Measurements from ENCODE around the gene PLEKHG3.

Gene PLEKHG3

DNA sequence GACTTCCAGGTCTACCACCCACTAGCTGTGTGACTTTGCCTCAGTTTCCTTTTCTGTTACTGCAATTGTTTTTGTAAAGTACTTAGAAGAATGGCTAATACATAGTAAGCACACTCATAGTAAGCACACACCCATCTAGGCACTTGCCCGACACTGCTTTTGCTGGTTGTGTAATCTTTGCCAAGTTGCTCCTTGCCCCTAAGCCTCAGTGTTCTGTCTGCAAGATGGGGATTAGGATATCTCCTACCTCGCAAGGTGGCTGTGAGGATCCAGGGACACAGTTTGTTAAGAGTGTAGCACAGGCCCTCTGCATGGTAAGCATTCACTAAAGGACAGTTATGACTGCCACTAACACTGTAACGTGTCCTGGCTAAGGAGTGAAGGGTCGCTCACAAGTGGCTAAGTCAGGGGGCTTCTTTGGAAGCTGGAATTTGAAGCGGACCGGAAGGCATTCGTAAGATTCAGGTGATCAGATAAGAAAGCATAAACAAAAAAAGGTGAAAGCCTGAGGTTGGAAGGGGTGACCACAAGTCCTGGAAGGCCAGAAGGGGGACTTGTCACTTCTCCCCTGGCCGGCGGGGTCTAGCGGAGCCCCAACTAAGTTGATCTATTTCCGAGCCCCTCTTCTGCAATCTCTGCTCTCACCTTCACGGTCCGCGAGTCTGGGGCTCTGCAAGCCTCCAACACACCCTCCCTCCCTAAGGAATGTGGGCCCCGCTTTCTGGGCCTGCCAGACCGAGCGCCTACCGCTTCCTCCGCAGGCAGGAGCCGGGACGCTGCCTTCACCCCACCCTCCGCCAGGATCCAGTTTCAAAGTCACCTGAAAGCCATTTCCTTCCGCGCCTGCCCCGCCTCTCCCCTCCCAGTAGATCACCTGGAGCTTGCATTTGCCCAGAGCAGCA is 1.5 kb upstream of the PLEKHG3 start:
- Mint-ChIP-seq H3K27me3 (ENCODE audit: low read depth, poor library complexity) (peaks cover 11% of the 10 kb centered on the region), H3K4me3 (peak overlapping the region; percentile 81)

DNA sequence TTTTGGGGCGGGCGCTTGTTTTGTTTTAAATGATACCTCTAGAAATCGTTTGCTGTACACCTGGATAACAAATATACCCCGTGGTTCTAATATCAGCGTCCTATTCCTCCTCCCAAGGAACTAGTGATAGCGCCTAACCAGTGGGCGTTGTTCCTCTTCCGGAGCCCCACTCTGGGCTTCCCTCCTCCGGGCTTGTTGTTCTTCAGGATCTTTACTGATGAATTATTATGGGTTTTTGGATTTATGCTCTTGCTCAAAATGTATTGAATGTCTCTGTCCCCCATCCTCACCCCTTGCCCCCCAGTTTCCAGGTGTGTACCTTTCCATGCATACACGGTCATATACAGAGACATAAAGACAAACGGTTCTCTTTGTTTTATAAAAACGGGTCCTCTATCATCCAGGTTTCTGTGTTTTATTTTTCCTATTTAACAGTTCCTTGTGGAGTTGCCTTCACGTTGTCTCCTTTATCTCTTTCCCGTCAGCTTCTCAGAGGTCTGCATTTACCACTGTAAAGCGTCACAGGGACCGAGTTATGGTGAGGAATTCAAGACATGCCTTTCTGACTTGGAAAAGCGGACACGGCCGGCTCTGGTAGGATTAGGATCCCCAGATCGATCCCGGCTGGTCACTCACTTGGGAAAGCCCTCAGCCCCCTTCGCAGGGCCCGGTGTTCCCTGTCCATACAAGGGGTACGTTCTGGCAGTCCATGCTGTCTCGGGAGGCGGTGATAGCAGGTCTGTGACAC is 655 bp upstream of the PLEKHG3 start:
- no peak for DNase-seq
- no peaks in the 10 kb centered on the region for H3K36me3 Mint-ChIP-seq (ENCODE audit: low read depth)
- TF ChIP-seq, protein P1, sequence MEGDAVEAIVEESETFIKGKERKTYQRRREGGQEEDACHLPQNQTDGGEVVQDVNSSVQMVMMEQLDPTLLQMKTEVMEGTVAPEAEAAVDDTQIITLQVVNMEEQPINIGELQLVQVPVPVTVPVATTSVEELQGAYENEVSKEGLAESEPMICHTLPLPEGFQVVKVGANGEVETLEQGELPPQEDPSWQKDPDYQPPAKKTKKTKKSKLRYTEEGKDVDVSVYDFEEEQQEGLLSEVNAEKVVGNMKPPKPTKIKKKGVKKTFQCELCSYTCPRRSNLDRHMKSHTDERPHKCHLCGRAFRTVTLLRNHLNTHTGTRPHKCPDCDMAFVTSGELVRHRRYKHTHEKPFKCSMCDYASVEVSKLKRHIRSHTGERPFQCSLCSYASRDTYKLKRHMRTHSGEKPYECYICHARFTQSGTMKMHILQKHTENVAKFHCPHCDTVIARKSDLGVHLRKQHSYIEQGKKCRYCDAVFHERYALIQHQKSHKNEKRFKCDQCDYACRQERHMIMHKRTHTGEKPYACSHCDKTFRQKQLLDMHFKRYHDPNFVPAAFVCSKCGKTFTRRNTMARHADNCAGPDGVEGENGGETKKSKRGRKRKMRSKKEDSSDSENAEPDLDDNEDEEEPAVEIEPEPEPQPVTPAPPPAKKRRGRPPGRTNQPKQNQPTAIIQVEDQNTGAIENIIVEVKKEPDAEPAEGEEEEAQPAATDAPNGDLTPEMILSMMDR (IDR thresholded peaks at IDR 0.05): no peak
- no peaks in the 10 kb centered on the region for H3K9me3 Mint-ChIP-seq
- H3K4me1 Mint-ChIP-seq: peaks cover 80% of the 10 kb centered on the region
- H3K27ac Mint-ChIP-seq: peak overlapping the region; percentile 71
- peak overlapping the region; percentile 81 for H3K4me3 Mint-ChIP-seq
- H3K27me3 Mint-ChIP-seq (ENCODE audit: low read depth, poor library complexity): peaks cover 10% of the 10 kb centered on the region

More for the DNA sequence above, 1.5 kb upstream of the PLEKHG3 start:
- DNase-seq: peak; percentile 73
- Mint-ChIP-seq H3K4me1 (peaks cover 80% of the 10 kb centered on the region), H3K27ac (no peak overlapping the region), H3K36me3 (ENCODE audit: low read depth) (no peaks in the 10 kb centered on the region), H3K9me3 (no peaks in the 10 kb centered on the region)
- TF ChIP-seq, protein P1 (IDR thresholded peaks at IDR 0.05): no peak

DNA sequence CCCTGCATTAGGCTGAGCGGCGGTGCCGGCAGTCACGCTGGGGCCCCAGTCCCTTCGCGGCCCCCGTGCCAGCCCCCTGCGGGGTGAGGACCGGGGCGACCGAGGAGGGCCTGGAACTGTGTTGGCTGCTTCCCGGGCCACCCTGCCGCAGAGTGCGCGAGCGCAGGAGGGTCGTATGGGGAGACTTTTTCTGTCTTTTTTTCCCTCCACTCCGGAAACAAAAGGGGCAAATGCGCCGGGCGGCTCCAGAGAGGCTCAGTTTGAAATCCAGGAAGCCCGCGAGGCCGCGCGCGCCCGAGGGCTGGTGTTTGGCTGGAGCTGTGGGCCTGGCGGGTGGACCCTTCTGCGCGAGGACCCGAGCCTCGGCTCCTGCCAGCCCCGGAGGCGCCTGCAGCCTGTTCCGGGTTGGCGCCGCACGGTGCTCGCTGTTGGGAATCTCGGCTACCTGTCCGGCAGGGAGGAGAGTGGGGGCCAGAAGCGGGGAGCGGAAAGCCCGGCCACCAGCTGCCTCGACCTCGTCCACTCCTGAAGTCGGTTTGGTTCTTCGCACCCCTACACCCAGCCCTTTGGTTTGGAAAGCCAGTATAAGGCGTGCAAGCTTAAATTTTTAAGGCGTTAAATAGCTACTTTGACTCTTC is 638 bp downstream of the PLEKHG3 start:
- TF ChIP-seq, protein P1 (IDR thresholded peaks at IDR 0.05): no peak
- Mint-ChIP-seq H3K36me3 (ENCODE audit: low read depth) (peaks cover 11% of the 10 kb centered on the region), H3K9me3 (no peaks in the 10 kb centered on the region), H3K27me3 (ENCODE audit: low read depth, poor library complexity) (peaks cover 10% of the 10 kb centered on the region), H3K27ac (peak overlapping the region; percentile 87), H3K4me3 (peak overlapping the region; percentile 88), H3K4me1 (peaks cover 84% of the 10 kb centered on the region)
- peak; percentile 51 for DNase-seq

DNA sequence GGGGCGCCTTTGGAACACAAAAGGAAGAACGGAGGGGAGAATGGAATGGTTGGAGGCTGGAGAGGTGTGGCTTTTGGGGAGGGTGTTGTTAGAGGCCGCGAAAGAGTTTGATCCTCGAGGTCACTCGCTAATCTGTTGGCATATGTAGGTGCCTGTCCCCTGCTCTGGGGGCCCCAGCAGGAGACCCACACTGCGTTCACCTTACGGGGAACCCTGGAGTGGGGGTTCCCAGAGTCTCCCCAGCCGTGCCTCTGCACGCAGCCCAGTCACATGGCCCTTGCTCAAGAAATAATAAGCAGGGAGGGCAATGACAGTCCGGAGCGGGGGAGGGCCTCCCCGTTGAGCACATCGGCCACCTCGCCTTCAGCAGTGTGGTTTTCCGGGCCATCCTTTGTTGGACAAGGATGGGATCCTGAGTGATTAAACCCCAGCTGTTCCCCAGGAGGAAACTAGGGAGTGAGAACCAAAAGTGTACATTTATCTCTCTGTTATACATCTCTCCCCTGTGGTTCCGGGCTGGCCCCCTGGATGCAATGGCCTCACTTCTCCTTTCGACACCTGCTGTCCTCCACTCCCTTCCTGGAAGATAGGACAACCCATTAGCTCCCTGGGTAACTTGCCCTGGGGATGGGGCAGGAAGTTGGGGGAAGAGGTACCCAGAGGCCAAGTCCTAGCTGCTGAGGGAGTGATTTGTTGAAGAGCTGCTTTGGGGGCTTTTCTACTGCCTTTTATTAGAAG is 1.3 kb downstream of the PLEKHG3 start:
- Mint-ChIP-seq H3K27me3 (ENCODE audit: low read depth, poor library complexity) (peaks cover 10% of the 10 kb centered on the region), H3K27ac (peak overlapping the region; percentile 87), H3K36me3 (ENCODE audit: low read depth) (peaks cover 18% of the 10 kb centered on the region), H3K4me3 (peak overlapping the region; percentile 88), H3K4me1 (peaks cover 85% of the 10 kb centered on the region), H3K9me3 (no peaks in the 10 kb centered on the region)
- peak; percentile 33 for DNase-seq
- TF ChIP-seq, protein P1 (IDR thresholded peaks at IDR 0.05): no peak

DNA sequence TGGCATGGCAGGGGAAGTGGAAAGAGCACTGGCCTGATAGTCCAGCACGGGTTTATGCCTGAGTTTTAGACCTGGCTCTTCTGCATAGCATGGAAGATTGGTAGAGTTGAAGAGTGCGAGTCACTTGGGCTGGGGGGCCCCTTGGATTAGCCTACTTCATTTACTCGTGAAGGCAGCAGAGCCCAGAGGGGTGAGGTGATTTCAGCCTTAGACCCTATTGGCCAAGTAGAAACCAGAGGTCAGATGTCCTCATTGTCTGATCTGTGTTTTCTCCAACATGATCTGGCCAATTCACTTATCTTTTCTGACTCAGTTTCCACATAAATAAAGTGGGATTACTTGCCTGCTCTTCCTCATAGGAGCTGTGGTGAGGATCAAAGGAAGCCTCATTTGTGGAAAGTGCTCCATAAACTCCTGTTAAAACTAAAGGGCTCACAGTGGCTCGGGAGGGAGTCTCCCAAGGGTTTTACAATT is 1.9 kb downstream of the PLEKHG3 start:
- Mint-ChIP-seq H3K4me3 (peak overlapping the region; percentile 88), H3K4me1 (peaks cover 80% of the 10 kb centered on the region), H3K36me3 (ENCODE audit: low read depth) (peaks cover 23% of the 10 kb centered on the region), H3K27me3 (ENCODE audit: low read depth, poor library complexity) (peaks cover 10% of the 10 kb centered on the region), H3K27ac (peak overlapping the region; percentile 86), H3K9me3 (no peaks in the 10 kb centered on the region)
- no peak for DNase-seq
- TF ChIP-seq, protein P1 (IDR thresholded peaks at IDR 0.05): no peak
